ENCODE results near the gene TIGD2. TPM values are rescaled to one million over a fixed set of nuclear protein-coding genes. Genes with fewer than 3 reads are reported as not detected.

TIGD2 gene
- 9.2 and 12.5 TPM in 2 replicates for total RNA-seq

GRCh38 chr4:89110986-89111832 is at the start of gene TIGD2:
Gene TIGD2 (plus strand): TSS chr4:89111533. CDS start chr4:89112975, 1,442 bp downstream.

Other genes with a start within 250 kb of the TIGD2 start
- gene FAM13A, start 54.3 kb upstream of the TIGD2 start, total RNA-seq = 20.9 and 30.9 TPM in 2 replicates
- gene GPRIN3, start 196.3 kb downstream of the TIGD2 start, total RNA-seq = 0.12 and 0.22 TPM in 2 replicates